HG02763 (cell line): ENCODE data around the gene KCND2.

Experiments
- ATAC-seq: cut with Tn5 transposase; IDR thresholded peaks from one replicate; pipeline ENCODE4 v1.9.1; 2021; ENCODE audit warnings: mild to moderate bottlenecking, moderate library complexity; ENCODE audit not compliant: unreplicated experiment

The KCND2 gene

GRCh38 chr7:120794106-120794729 is 521.2 kb downstream of the KCND2 start:
- no peak for ATAC-seq

- no peak for ATAC-seq
Measured at GRCh38 chr7:120797026-120797645, 524.2 kb downstream of the KCND2 start.

- ATAC-seq, result no peak
Measured at GRCh38 chr7:120799147-120799546, 526.2 kb downstream of the KCND2 start.
